ENCODE measurements around the gene EML6. TPM values are rescaled to one million over a fixed set of nuclear protein-coding genes. Genes with fewer than 3 reads are reported as not detected.

The EML6 gene
- total and polyA plus RNA-seq, 2 of the 8 experiments (the other 6 are each of a cell fraction or from before 2014, with no cell fraction given), result 1.2 to 1.6 TPM

GRCh38 chr2:54988612-54989011 is 265.1 kb downstream of the EML6 start:
- POLR2A ChIA-PET (ENCODE audit: partially characterized antibody), result interaction anchor here (1.0 kb wide), 1 partner anchor 60 kb away, joined by 3 read pairs; no protein-coding TSS in a partner anchor
- H2BK15ac ChIP-seq (ENCODE audit: low read length), result no peak overlapping the region
- peaks cover 0 to 28% (median 6%) of the 10 kb centered on the region in 4 experiments; a peak in 5 of 8 replicates for H3K36me3 ChIP-seq (ENCODE audit: control insufficient read depth in 2 of 4, insufficient read depth in 4 of 4, low read length in 3 of 4)
- peaks cover 0 to 5% (median under 1%) of the 10 kb centered on the region in 4 experiments; a peak in 4 of 7 replicates for H3K4me1 ChIP-seq (replicated peaks in 1 of 4; ENCODE audit: control insufficient read depth in 3 of 4, insufficient read depth in 4 of 4, low read length in 3 of 4)
- peaks cover 10 to 13% of the 10 kb centered on the region in 2 experiments for H4K20me1 ChIP-seq (replicated peaks in 1 of 2; ENCODE audit: control insufficient read depth in 1 of 2, insufficient read depth in 2 of 2, low read length in 2 of 2)
- H2AFZ ChIP-seq (ENCODE audit: low read length), result no peak overlapping the region
- DNase-seq (ENCODE audit: low read depth in 1 of 2, low spot score in 2 of 2), result no peak
- no peak overlapping the region for H4K8ac ChIP-seq (ENCODE audit: extremely low read depth, insufficient read depth, low read length)
- peaks cover 3% of the 10 kb centered on the region; the same call in 1 of the 2 replicates for H3K79me1 ChIP-seq (ENCODE audit: low read depth, low read length)
- H2BK5ac ChIP-seq (ENCODE audit: low read depth, low read length), result no peak overlapping the region
- no peak overlapping the region for H3K56ac ChIP-seq (replicated peaks; ENCODE audit: insufficient read length, low read depth, low read length)
- H3K9me3 ChIP-seq (ENCODE audit: insufficient read depth in 2 of 2, low read depth in 1 of 2, low read length in 1 of 2), result no peaks in the 10 kb centered on the region
- no peak for FAIRE-seq
- no peak overlapping the region for H4K91ac ChIP-seq (replicated peaks; ENCODE audit: insufficient read length, low read length)
- no peak overlapping the region for H3K23ac ChIP-seq (ENCODE audit: insufficient read length)
- H3K9ac ChIP-seq (replicated peaks in 1 of 4; ENCODE audit: extremely low read depth in 1 of 4, low read depth in 3 of 4, low read length in 3 of 4), result no peak overlapping the region
- no peak overlapping the region for H3K18ac ChIP-seq (ENCODE audit: extremely low read depth, low read length)
- WGBS, 2 experiments (ENCODE audit: extremely low coverage in 1 of 2, insufficient coverage in 1 of 2, insufficient read length in 1 of 2, insufficient replicate concordance in 2 of 2, low coverage in 1 of 2, low lambda C conversion rate in 2 of 2, missing lambda C conversion rate in 1 of 2), result 92% methylated on average over 3 of the region's 3 CpGs; no CpG with 5 or more reads in 1 of the 2 experiments
- H2BK120ac ChIP-seq (replicated peaks; ENCODE audit: low read depth, low read length), result no peak overlapping the region
- H3K27me3 ChIP-seq (replicated peaks in 1 of 4; ENCODE audit: control insufficient read depth in 3 of 4, extremely low read depth in 1 of 4, insufficient read depth in 3 of 4, low read length in 3 of 4), result no peaks in the 10 kb centered on the region
- H3K79me2 ChIP-seq (ENCODE audit: control insufficient read depth in 1 of 2, insufficient read depth in 2 of 2, low read length in 2 of 2), result peaks cover 3 to 92% of the 10 kb centered on the region in 2 experiments; a peak in 3 of 4 replicates
- no peak overlapping the region for H2BK20ac ChIP-seq (ENCODE audit: low read length)
- H3K23me2 ChIP-seq (ENCODE audit: low read depth, low read length), result no peaks in the 10 kb centered on the region
- no peak overlapping the region for H2BK12ac ChIP-seq (ENCODE audit: low read depth, low read length)
- CTCF ChIA-PET (ENCODE audit: partially characterized antibody), result interaction anchor here (0.6 to 0.7 kb wide), 2 partner anchors 9 to 142 kb away, joined by 3 to 6 read pairs; no protein-coding TSS in a partner anchor
- H4K5ac ChIP-seq (ENCODE audit: insufficient read length, low read depth, low read length), result no peak overlapping the region
- TF ChIP-seq CTCF (IDR thresholded peaks at IDR 0.05; ENCODE audit: control extremely low read depth in 1 of 3, insufficient read depth in 1 of 3, low read depth in 1 of 3, low read length in 3 of 3) (no peak), ASH2L (IDR thresholded peaks at IDR 0.05; ENCODE audit: low read length) (no peak), HDAC2 (IDR thresholded peaks at IDR 0.05; ENCODE audit: borderline replicate concordance in 1 of 2, low read depth in 2 of 2, low read length in 2 of 2) (no peak), MAX (IDR thresholded peaks at IDR 0.05) (no peak), POLR2AphosphoS5 (IDR thresholded peaks at IDR 0.05; ENCODE audit: low read depth, low read length) (no peak), CHD2 (IDR thresholded peaks at IDR 0.05; ENCODE audit: low read length) (no peak), SUZ12 (IDR thresholded peaks at IDR 0.05; ENCODE audit: low read length) (no peak)
- no peak overlapping the region for H3K4me3 ChIP-seq (ENCODE audit: extremely low read depth in 1 of 4, insufficient read depth in 2 of 4, low read depth in 3 of 4, low read length in 4 of 4)
- no peak overlapping the region for H2AK5ac ChIP-seq (ENCODE audit: low read depth, low read length)
- no peak overlapping the region for H3K4me2 ChIP-seq (ENCODE audit: insufficient read depth in 1 of 2, low read depth in 2 of 2, low read length in 2 of 2)
- H3K4ac ChIP-seq (replicated peaks; ENCODE audit: insufficient read length, low read depth, low read length), result no peak overlapping the region
- H3K14ac ChIP-seq (ENCODE audit: insufficient read length), result no peak overlapping the region
- H3K27ac ChIP-seq (ENCODE audit: low read depth, low read length), result no peak overlapping the region
